WTC11 (cell line): ENCODE results near the gene RNF19B. TPM values are rescaled to one million over a fixed set of nuclear protein-coding genes. Genes with fewer than 3 reads are reported as not detected.

Experiments used
- ATAC-seq: fragments of 200-7000 bp; cut with Tn5 transposase; 2 replicates; pipeline ENCODE4 v1.10.0; 2021; ENCODE audit warnings: mild to moderate bottlenecking, moderate library complexity
- CTCF ChIA-PET: fragments of 300-600 bp; sonication (Branson Sonifier 250); formaldehyde crosslinking; loops from one replicate; lab custom pipeline; 2021; ENCODE audit warnings: antibody characterized with exemption; lab: Charles Lee
- POLR2A ChIA-PET: fragments of 350-600 bp; sonication (Branson Sonifier 250); formaldehyde crosslinking; loops from one replicate; lab custom pipeline; 2021; ENCODE audit warnings: antibody characterized with exemption; lab: Charles Lee
- DNase-seq: peaks from one replicate; pipeline ENCODE4 v3.0.0; 2021; ENCODE audit warnings: low spot score
- H3K27ac Mint-ChIP-seq: 2 replicates; pipeline ENCODE4 v1.8.0; 2021; ENCODE audit warnings: mixed read lengths
- H3K27me3 Mint-ChIP-seq: 2 replicates; pipeline ENCODE4 v1.8.0; 2021; ENCODE audit warnings: low read depth, mild to moderate bottlenecking, moderate library complexity, mixed read lengths
- H3K36me3 Mint-ChIP-seq: 2 replicates; pipeline ENCODE4 v1.8.0; 2021; ENCODE audit warnings: mixed read lengths
- H3K4me1 Mint-ChIP-seq: 2 replicates; pipeline ENCODE4 v1.8.0; 2022; ENCODE audit warnings: mixed read lengths
- H3K4me3 Mint-ChIP-seq: 2 replicates; pipeline ENCODE4 v1.8.0; 2021; ENCODE audit warnings: mild to moderate bottlenecking, moderate library complexity, mixed read lengths
- H3K9me3 Mint-ChIP-seq: 2 replicates; pipeline ENCODE4 v1.8.0; 2021; ENCODE audit warnings: mixed read lengths
- ATF1 ChIP-seq: sonication (generic); formaldehyde crosslinking; IDR thresholded peaks from 2 replicates; pipeline ENCODE4 v1.8.1; 2023; ENCODE audit warnings: mild to moderate bottlenecking, moderate library complexity, missing genetic modification reagents
- CBFB ChIP-seq: sonication (generic); formaldehyde crosslinking; IDR thresholded peaks from 2 replicates; pipeline ENCODE4 v1.8.1; 2022; ENCODE audit warnings: mild to moderate bottlenecking, low read depth, missing genetic modification reagents
- CREB1 ChIP-seq: sonication (generic); formaldehyde crosslinking; IDR thresholded peaks from 2 replicates; pipeline ENCODE4 v1.8.0; 2023; ENCODE audit warnings: mild to moderate bottlenecking, missing genetic modification reagents
- ELF4 ChIP-seq: sonication (generic); formaldehyde crosslinking; IDR thresholded peaks from 2 replicates; pipeline ENCODE4 v1.8.1; 2022; ENCODE audit warnings: low read depth, mild to moderate bottlenecking, moderate library complexity, missing genetic modification reagents
- FOXJ3 ChIP-seq: sonication (generic); formaldehyde crosslinking; IDR thresholded peaks from 2 replicates; pipeline ENCODE4 v1.9.0; 2021; ENCODE audit warnings: missing genetic modification reagents, mild to moderate bottlenecking, borderline replicate concordance
- GTF2I ChIP-seq: fragments of 250-450 bp; sonication (Bioruptor Pico); conservative IDR thresholded peaks from 2 replicates; pipeline ENCODE4 v1.4.0; 2021; ENCODE audit warnings: mild to moderate bottlenecking
- JUN ChIP-seq: sonication (generic); formaldehyde crosslinking; IDR thresholded peaks from 2 replicates; pipeline ENCODE4 v1.8.0; 2023; ENCODE audit warnings: mild to moderate bottlenecking, missing genetic modification reagents
- MYBL2 ChIP-seq: sonication (generic); formaldehyde crosslinking; IDR thresholded peaks from 2 replicates; pipeline ENCODE4 v1.8.1; 2023; ENCODE audit warnings: mild to moderate bottlenecking, moderate library complexity, missing genetic modification reagents
- NFYB ChIP-seq: sonication (generic); formaldehyde crosslinking; conservative IDR thresholded peaks from 2 replicates; pipeline ENCODE4 v1.8.0; 2022; ENCODE audit warnings: low read depth, missing genetic modification reagents
- ZNF121 ChIP-seq: sonication (generic); formaldehyde crosslinking; IDR thresholded peaks from 2 replicates; pipeline ENCODE4 v1.8.0; 2023; ENCODE audit warnings: missing genetic modification reagents
- ZNF416 ChIP-seq: fragments of 250-450 bp; sonication (Bioruptor Pico); IDR thresholded peaks from 2 replicates; pipeline ENCODE4 v1.9.0; 2021; ENCODE audit warnings: mild to moderate bottlenecking, inconsistent platforms
- total RNA-seq: library from RNA; stranded (reverse); gene quantifications from 3 replicates; pipeline ENCODE4 v1.2.3, GENCODE V29; 2021
- TF ChIP-seq, protein P1 (sequence below): sonication (generic); formaldehyde crosslinking; IDR thresholded peaks from 2 replicates; pipeline ENCODE4 v1.8.1; 2022; ENCODE audit warnings: low read depth, mild to moderate bottlenecking, moderate library complexity, missing genetic modification reagents, borderline replicate concordance
- TF ChIP-seq, protein P2 (sequence below): sonication (generic); formaldehyde crosslinking; IDR thresholded peaks from 2 replicates; pipeline ENCODE4 v1.8.0; 2022; ENCODE audit warnings: mild to moderate bottlenecking, missing genetic modification reagents
- TF ChIP-seq, protein P3 (sequence below): sonication (generic); formaldehyde crosslinking; IDR thresholded peaks from 2 replicates; pipeline ENCODE4 v1.8.1; 2022; ENCODE audit warnings: missing genetic modification reagents, borderline replicate concordance
- TF ChIP-seq, protein P4 (sequence below): fragments of 250-450 bp; sonication (Bioruptor Pico); IDR thresholded peaks from 2 replicates; pipeline ENCODE4 v1.9.0; 2021; ENCODE audit warnings: mild to moderate bottlenecking, borderline replicate concordance
- TF ChIP-seq, protein P5 (sequence below): fragments of 250-450 bp; sonication (Bioruptor Pico); IDR thresholded peaks from 2 replicates; pipeline ENCODE4 v1.9.0; 2021; ENCODE audit warnings: mild to moderate bottlenecking

The RNF19B gene
- total RNA-seq, 1 experiment from 2014 or later: 21.9 TPM

DNA sequence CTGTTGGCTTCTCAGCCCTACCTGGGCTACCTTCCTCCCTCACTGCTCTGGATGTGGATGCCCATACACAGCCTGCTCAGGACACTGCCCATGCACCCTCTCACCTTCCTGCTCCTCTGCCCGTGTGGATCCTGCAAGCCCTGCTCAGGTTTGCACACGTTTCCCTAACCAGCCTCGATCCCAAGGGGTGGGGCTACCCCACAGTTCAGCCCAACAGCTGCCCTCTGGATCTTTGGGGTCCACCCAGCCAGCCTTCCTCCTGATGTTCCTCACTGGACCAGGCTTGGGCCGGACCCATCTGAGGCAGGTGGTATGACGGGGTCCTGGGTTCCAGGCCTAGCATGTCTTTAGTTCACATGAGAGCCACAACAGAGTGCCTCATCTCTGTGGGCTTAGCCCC is 68.2 kb downstream of the RNF19B start:
- Mint-ChIP-seq H3K36me3 (no peaks in the 10 kb centered on the region), H3K9me3 (peaks cover 7% of the 10 kb centered on the region), H3K4me3 (no peak overlapping the region), H3K4me1 (peaks cover 16% of the 10 kb centered on the region), H3K27me3 (peaks cover 51% of the 10 kb centered on the region), H3K27ac (no peak overlapping the region)
- ChIA-PET CTCF (interaction anchor here (1.9 kb wide), 1 partner anchor 10 kb away, joined by 6 read pairs; no protein-coding TSS in a partner anchor), POLR2A (no interaction called here)
- ATAC-seq: no peak
- DNase-seq: no peak
- TF ChIP-seq ATF1 (CRISPR knock-in tag) (no peak), GTF2I (no peak), MYBL2 (CRISPR knock-in tag) (no peak), JUN (CRISPR knock-in tag) (no peak), ZNF121 (CRISPR knock-in tag) (no peak), ELF4 (CRISPR knock-in tag) (no peak), ZNF416 (no peak), NFYB (no peak), CREB1 (CRISPR knock-in tag) (no peak), CBFB (CRISPR knock-in tag) (no peak), FOXJ3 (CRISPR knock-in tag) (no peak)
- TF ChIP-seq, protein P1, sequence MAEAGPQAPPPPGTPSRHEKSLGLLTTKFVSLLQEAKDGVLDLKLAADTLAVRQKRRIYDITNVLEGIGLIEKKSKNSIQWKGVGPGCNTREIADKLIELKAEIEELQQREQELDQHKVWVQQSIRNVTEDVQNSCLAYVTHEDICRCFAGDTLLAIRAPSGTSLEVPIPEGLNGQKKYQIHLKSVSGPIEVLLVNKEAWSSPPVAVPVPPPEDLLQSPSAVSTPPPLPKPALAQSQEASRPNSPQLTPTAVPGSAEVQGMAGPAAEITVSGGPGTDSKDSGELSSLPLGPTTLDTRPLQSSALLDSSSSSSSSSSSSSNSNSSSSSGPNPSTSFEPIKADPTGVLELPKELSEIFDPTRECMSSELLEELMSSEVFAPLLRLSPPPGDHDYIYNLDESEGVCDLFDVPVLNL (CRISPR knock-in tag): no peak
- TF ChIP-seq, protein P2, sequence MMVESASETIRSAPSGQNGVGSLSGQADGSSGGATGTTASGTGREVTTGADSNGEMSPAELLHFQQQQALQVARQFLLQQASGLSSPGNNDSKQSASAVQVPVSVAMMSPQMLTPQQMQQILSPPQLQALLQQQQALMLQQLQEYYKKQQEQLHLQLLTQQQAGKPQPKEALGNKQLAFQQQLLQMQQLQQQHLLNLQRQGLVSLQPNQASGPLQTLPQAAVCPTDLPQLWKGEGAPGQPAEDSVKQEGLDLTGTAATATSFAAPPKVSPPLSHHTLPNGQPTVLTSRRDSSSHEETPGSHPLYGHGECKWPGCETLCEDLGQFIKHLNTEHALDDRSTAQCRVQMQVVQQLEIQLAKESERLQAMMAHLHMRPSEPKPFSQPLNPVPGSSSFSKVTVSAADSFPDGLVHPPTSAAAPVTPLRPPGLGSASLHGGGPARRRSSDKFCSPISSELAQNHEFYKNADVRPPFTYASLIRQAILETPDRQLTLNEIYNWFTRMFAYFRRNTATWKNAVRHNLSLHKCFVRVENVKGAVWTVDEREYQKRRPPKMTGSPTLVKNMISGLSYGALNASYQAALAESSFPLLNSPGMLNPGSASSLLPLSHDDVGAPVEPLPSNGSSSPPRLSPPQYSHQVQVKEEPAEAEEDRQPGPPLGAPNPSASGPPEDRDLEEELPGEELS (CRISPR knock-in tag): no peak
- TF ChIP-seq, protein P3, sequence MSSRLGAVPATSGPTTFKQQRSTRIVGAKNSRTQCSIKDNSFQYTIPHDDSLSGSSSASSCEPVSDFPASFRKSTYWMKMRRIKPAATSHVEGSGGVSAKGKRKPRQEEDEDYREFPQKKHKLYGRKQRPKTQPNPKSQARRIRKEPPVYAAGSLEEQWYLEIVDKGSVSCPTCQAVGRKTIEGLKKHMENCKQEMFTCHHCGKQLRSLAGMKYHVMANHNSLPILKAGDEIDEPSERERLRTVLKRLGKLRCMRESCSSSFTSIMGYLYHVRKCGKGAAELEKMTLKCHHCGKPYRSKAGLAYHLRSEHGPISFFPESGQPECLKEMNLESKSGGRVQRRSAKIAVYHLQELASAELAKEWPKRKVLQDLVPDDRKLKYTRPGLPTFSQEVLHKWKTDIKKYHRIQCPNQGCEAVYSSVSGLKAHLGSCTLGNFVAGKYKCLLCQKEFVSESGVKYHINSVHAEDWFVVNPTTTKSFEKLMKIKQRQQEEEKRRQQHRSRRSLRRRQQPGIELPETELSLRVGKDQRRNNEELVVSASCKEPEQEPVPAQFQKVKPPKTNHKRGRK (CRISPR knock-in tag): no peak
- TF ChIP-seq, protein P4, sequence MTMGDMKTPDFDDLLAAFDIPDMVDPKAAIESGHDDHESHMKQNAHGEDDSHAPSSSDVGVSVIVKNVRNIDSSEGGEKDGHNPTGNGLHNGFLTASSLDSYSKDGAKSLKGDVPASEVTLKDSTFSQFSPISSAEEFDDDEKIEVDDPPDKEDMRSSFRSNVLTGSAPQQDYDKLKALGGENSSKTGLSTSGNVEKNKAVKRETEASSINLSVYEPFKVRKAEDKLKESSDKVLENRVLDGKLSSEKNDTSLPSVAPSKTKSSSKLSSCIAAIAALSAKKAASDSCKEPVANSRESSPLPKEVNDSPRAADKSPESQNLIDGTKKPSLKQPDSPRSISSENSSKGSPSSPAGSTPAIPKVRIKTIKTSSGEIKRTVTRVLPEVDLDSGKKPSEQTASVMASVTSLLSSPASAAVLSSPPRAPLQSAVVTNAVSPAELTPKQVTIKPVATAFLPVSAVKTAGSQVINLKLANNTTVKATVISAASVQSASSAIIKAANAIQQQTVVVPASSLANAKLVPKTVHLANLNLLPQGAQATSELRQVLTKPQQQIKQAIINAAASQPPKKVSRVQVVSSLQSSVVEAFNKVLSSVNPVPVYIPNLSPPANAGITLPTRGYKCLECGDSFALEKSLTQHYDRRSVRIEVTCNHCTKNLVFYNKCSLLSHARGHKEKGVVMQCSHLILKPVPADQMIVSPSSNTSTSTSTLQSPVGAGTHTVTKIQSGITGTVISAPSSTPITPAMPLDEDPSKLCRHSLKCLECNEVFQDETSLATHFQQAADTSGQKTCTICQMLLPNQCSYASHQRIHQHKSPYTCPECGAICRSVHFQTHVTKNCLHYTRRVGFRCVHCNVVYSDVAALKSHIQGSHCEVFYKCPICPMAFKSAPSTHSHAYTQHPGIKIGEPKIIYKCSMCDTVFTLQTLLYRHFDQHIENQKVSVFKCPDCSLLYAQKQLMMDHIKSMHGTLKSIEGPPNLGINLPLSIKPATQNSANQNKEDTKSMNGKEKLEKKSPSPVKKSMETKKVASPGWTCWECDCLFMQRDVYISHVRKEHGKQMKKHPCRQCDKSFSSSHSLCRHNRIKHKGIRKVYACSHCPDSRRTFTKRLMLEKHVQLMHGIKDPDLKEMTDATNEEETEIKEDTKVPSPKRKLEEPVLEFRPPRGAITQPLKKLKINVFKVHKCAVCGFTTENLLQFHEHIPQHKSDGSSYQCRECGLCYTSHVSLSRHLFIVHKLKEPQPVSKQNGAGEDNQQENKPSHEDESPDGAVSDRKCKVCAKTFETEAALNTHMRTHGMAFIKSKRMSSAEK (CRISPR knock-in tag): no peak
- TF ChIP-seq, protein P5, sequence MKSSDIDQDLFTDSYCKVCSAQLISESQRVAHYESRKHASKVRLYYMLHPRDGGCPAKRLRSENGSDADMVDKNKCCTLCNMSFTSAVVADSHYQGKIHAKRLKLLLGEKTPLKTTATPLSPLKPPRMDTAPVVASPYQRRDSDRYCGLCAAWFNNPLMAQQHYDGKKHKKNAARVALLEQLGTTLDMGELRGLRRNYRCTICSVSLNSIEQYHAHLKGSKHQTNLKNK (CRISPR knock-in tag): no peak
